Measurements from ENCODE around the gene WASF3. TPM values are rescaled to one million over a fixed set of nuclear protein-coding genes. Genes with fewer than 3 reads are reported as not detected.

The WASF3 gene
- total and polyA plus RNA-seq, 4 donors: 4.9 to 14.4 (median 8.3) TPM

GRCh38 chr13:26541041-26541440, 16.4 kb upstream of the WASF3 start:
- Histone ChIP-seq H3K4me1 (ENCODE audit: control insufficient read depth in 5 of 5, insufficient read depth in 5 of 5, low read length in 5 of 5) (peaks cover 0 to 2% (median 0%) of the 10 kb centered on the region in 5 donors), H3K27me3 (ENCODE audit: control insufficient read depth in 3 of 3, insufficient read depth in 3 of 3, low read length in 2 of 3) (no peaks in the 10 kb centered on the region), H3K9ac (ENCODE audit: insufficient read depth in 1 of 2, low read length in 2 of 2) (no peak overlapping the region), H3K9me3 (ENCODE audit: control insufficient read depth in 4 of 4, insufficient read depth in 3 of 4, low read length in 3 of 4) (peaks cover 0 to 4% (median 0%) of the 10 kb centered on the region in 4 donors), H3K36me3 (ENCODE audit: control insufficient read depth in 4 of 4, insufficient read depth in 4 of 4, low read length in 4 of 4) (no peaks in the 10 kb centered on the region), H3K27ac (ENCODE audit: low read depth in 1 of 2, low read length in 1 of 2) (no peak overlapping the region), H3K4me3 (no peak overlapping the region)
- DNase-seq: peak in 1 of 3 donors; percentile 17
- 48 to 63% methylated on average over 5 of the region's 5 CpGs for WGBS, 2 donors
- no peak for ATAC-seq (ENCODE audit: insufficient read depth, low FRiP score)
- no peak for TF ChIP-seq CTCF (IDR thresholded peaks at IDR 0.05; ENCODE audit: control extremely low read depth, extremely low read depth)

GRCh38 chr13:26541678-26542568, 15.6 kb upstream of the WASF3 start:
- Histone ChIP-seq H3K36me3 (ENCODE audit: control insufficient read depth in 4 of 4, insufficient read depth in 4 of 4, low read length in 4 of 4) (no peaks in the 10 kb centered on the region), H3K27me3 (ENCODE audit: control insufficient read depth in 3 of 3, insufficient read depth in 3 of 3, low read length in 2 of 3) (peaks cover 0 to 2% (median 0%) of the 10 kb centered on the region in 3 donors), H3K4me3 (no peak overlapping the region), H3K27ac (ENCODE audit: low read depth in 1 of 2, low read length in 1 of 2) (no peak overlapping the region), H3K4me1 (ENCODE audit: control insufficient read depth in 5 of 5, insufficient read depth in 5 of 5, low read length in 5 of 5) (peaks cover 0 to 2% (median 0%) of the 10 kb centered on the region in 5 donors), H3K9me3 (ENCODE audit: control insufficient read depth in 4 of 4, insufficient read depth in 3 of 4, low read length in 3 of 4) (peaks cover 0 to 4% (median 0%) of the 10 kb centered on the region in 4 donors), H3K9ac (ENCODE audit: insufficient read depth in 1 of 2, low read length in 2 of 2) (no peak overlapping the region)
- no peak for ATAC-seq (ENCODE audit: insufficient read depth, low FRiP score)
- DNase-seq: peak; percentile 27 to 52 (median 27)
- WGBS, 2 donors: 58 to 76% methylated on average over 6 of the region's 6 CpGs
- no peak for TF ChIP-seq CTCF (IDR thresholded peaks at IDR 0.05; ENCODE audit: control extremely low read depth, extremely low read depth)

- Histone ChIP-seq H3K36me3 (ENCODE audit: control insufficient read depth in 4 of 4, insufficient read depth in 4 of 4, low read length in 4 of 4) (no peaks in the 10 kb centered on the region), H3K27me3 (ENCODE audit: control insufficient read depth in 3 of 3, insufficient read depth in 3 of 3, low read length in 2 of 3) (peaks cover 0 to 3% (median 2%) of the 10 kb centered on the region in 3 donors), H3K27ac (ENCODE audit: low read depth in 1 of 2, low read length in 1 of 2) (no peak overlapping the region), H3K4me1 (ENCODE audit: control insufficient read depth in 5 of 5, insufficient read depth in 5 of 5, low read length in 5 of 5) (peaks cover 0 to 1% (median 0%) of the 10 kb centered on the region in 5 donors), H3K9me3 (ENCODE audit: control insufficient read depth in 4 of 4, insufficient read depth in 3 of 4, low read length in 3 of 4) (peaks cover 0 to 4% (median 0%) of the 10 kb centered on the region in 4 donors), H3K9ac (ENCODE audit: insufficient read depth in 1 of 2, low read length in 2 of 2) (no peak overlapping the region), H3K4me3 (no peak overlapping the region)
- no peak for TF ChIP-seq CTCF (IDR thresholded peaks at IDR 0.05; ENCODE audit: control extremely low read depth, extremely low read depth)
- DNase-seq (no peak), ATAC-seq (ENCODE audit: insufficient read depth, low FRiP score) (no peak)
- WGBS, 2 donors: 67 to 77% methylated on average over 8 of the region's 8 CpGs
Measured at GRCh38 chr13:26544707-26545106, 12.8 kb upstream of the WASF3 start.

Measured in lung (tissue), 12 donors.